ENCODE data around the gene NUP210L.
"Not testable (repeated sequence)": the region's sequence is repeated elsewhere in the genome, so short reads cannot be mapped to it uniquely, and the experiment has no call there.

NUP210L gene

GRCh38 chr1:154167461-154167860 is 12.6 kb upstream of the NUP210L start:
- DNase-seq, result no peak

- no peak for DNase-seq
Measured at GRCh38 chr1:154166207-154166606, 11.3 kb upstream of the NUP210L start.

- no peak for DNase-seq
Measured at GRCh38 chr1:154159554-154159953, 4.7 kb upstream of the NUP210L start.

GRCh38 chr1:154158307-154159125 is 3.6 kb upstream of the NUP210L start:
- DNase-seq, result no peak

GRCh38 chr1:154157520-154158306 is 2.8 kb upstream of the NUP210L start:
- DNase-seq, result no peak

- no peak for DNase-seq
Measured at GRCh38 chr1:154155251-154155650, 378 bp upstream of the NUP210L start.

GRCh38 chr1:154154053-154154452 is 820 bp downstream of the NUP210L start:
- DNase-seq, result no peak

- no peak for DNase-seq
Measured at GRCh38 chr1:154151311-154151710, 3.6 kb downstream of the NUP210L start.

GRCh38 chr1:154148807-154149206 is 6.1 kb downstream of the NUP210L start:
- DNase-seq, result no peak

- DNase-seq, result not testable (repeated sequence)
Measured at GRCh38 chr1:154147505-154147904, 7.4 kb downstream of the NUP210L start.

- DNase-seq, result no peak
Measured at GRCh38 chr1:154145986-154146385, 8.9 kb downstream of the NUP210L start.

GRCh38 chr1:154142358-154142757 is 12.5 kb downstream of the NUP210L start:
- DNase-seq, result no peak

- no peak for DNase-seq
Measured at GRCh38 chr1:154141240-154141639, 13.6 kb downstream of the NUP210L start.

GRCh38 chr1:154137888-154138287 is 17.0 kb downstream of the NUP210L start:
- DNase-seq, result no peak

GRCh38 chr1:154133256-154133655 is 21.6 kb downstream of the NUP210L start:
- DNase-seq, result no peak

- DNase-seq, result no peak
Measured at GRCh38 chr1:154129391-154129970, 25.4 kb downstream of the NUP210L start.

GRCh38 chr1:154123205-154123604 is 31.7 kb downstream of the NUP210L start:
- DNase-seq, result not testable (repeated sequence)

GRCh38 chr1:154117642-154118041 is 37.2 kb downstream of the NUP210L start:
- DNase-seq, result no peak

GRCh38 chr1:154115180-154115579 is 39.7 kb downstream of the NUP210L start:
- DNase-seq, result no peak

GRCh38 chr1:154104433-154105082 is 50.3 kb downstream of the NUP210L start:
- no peak for DNase-seq

- not testable (repeated sequence) for DNase-seq
Measured at GRCh38 chr1:154100141-154100540, 54.7 kb downstream of the NUP210L start.

- no peak for DNase-seq
Measured at GRCh38 chr1:154097873-154098272, 57.0 kb downstream of the NUP210L start.

GRCh38 chr1:154095456-154096060 is 59.3 kb downstream of the NUP210L start:
- no peak for DNase-seq

All from NCI-H69 (cell line).